Prostate gland (tissue), 2 donors: ENCODE results near the gene ULBP1.

Source experiments
- CTCF ChIP-seq, 4 experiments: fragments of 200-600 bp in 2 of 4; fragments of 450-650 bp in 2 of 4; sonication (generic) in 2 of 4; IDR thresholded peaks; 1 replicate in 3 of 4; 2 replicates in 1 of 4; pipeline ENCODE4 v1.5.1; 2016 to 2019; ENCODE audit warnings: antibody characterized with exemption in 4 of 4, mild to moderate bottlenecking in 2 of 4, moderate library complexity in 2 of 4
- POLR2A ChIP-seq: fragments of 450-650 bp; IDR thresholded peaks from one replicate; pipeline ENCODE4 v1.6.1; 2016; ENCODE audit warnings: antibody characterized with exemption, mild to moderate bottlenecking

GRCh38 chr6:149965194-149966020 is 1.7 kb downstream of the ULBP1 start:
- TF ChIP-seq CTCF (IDR thresholded peaks at IDR 0.05) (no peak), POLR2A (no peak)
